ENCODE results near the gene BAZ2A. TPM values are rescaled to one million over a fixed set of nuclear protein-coding genes. Genes with fewer than 3 reads are reported as not detected.
"Not testable (repeated sequence)": the region's sequence is repeated elsewhere in the genome, so short reads cannot be mapped to it uniquely, and the experiment has no call there.

The BAZ2A gene
- total RNA-seq, 4 donors from 2014 or later: 100.0 to 243 (median 129) TPM

GRCh38 chr12:56585098-56585497, 45.0 kb downstream of the BAZ2A start:
- no peak for DNase-seq (ENCODE audit: low spot score in 2 of 2)
- WGBS: 82% methylated on average over 4 of the region's 4 CpGs
- peaks cover 7% of the 10 kb centered on the region for H3K4me1 ChIP-seq
- H3K4me3 ChIP-seq: no peak overlapping the region
- TF ChIP-seq EP300 (IDR thresholded peaks at IDR 0.05): no peak
- TF ChIP-seq POLR2A (IDR thresholded peaks at IDR 0.05): no peak
- no peak for TF ChIP-seq CTCF (IDR thresholded peaks at IDR 0.05)
- no peak for TF ChIP-seq POLR2AphosphoS5 (IDR thresholded peaks at IDR 0.05)
- peaks cover 43% of the 10 kb centered on the region for H3K36me3 ChIP-seq
- no peaks in the 10 kb centered on the region for H3K9me3 ChIP-seq
- no peak overlapping the region for H3K27ac ChIP-seq
- no peaks in the 10 kb centered on the region for H3K27me3 ChIP-seq

DNA sequence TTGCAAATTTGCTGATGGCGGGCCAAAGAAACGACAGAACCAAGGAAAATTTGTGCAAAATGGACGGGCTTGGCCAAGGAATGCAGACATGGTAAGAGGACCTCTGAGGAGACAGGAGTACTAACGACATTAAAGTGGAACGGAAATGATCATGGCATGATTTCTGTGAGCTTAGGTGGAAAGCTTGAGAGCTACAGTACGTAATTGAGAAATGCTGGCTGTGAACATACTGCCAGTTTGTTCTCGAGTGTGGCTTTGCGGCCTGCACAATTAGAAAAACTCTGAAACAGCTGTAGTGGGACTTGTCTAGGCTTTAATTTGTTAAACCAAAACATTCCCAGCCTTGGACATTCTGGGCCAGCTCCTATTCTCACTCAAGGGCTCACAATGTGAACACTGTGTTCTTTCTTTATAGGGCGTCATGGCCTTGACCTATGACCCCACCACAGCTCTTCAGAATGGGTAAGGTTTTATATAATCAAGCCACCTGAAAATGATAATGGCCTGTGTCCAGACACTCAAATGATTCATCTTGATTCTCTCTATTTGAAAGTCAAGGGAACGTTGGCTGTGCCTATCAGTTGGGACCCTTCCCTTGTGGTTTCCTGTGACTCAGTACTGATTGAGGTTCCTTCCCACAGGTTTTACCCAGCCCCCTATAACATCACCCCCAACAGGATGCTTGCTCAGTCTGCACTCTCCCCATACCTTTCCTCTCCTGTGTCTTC, 48.5 kb downstream of the BAZ2A start:
- Histone ChIP-seq H3K27ac (no peak overlapping the region), H3K4me1 (no peaks in the 10 kb centered on the region), H3K36me3 (peaks cover 18% of the 10 kb centered on the region), H3K4me3 (no peak overlapping the region), H3K9me3 (no peaks in the 10 kb centered on the region), H3K27me3 (no peaks in the 10 kb centered on the region)
- DNase-seq (ENCODE audit: low spot score in 2 of 2): no peak
- TF ChIP-seq POLR2A (IDR thresholded peaks at IDR 0.05) (no peak), EP300 (IDR thresholded peaks at IDR 0.05) (no peak), POLR2AphosphoS5 (IDR thresholded peaks at IDR 0.05) (no peak), CTCF (IDR thresholded peaks at IDR 0.05) (no peak)
- WGBS: 87% methylated on average over 10 of the region's 10 CpGs

- Histone ChIP-seq H3K27ac (no peak overlapping the region), H3K27me3 (no peaks in the 10 kb centered on the region), H3K4me3 (no peak overlapping the region), H3K36me3 (peaks cover 27% of the 10 kb centered on the region), H3K9me3 (no peaks in the 10 kb centered on the region), H3K4me1 (no peaks in the 10 kb centered on the region)
- DNase-seq (ENCODE audit: low spot score in 2 of 2): no peak
- TF ChIP-seq POLR2A (IDR thresholded peaks at IDR 0.05) (no peak), CTCF (IDR thresholded peaks at IDR 0.05) (no peak), POLR2AphosphoS5 (IDR thresholded peaks at IDR 0.05) (no peak), EP300 (IDR thresholded peaks at IDR 0.05) (no peak)
- 94% methylated on average over 10 of the region's 10 CpGs for whole genome bisulfite sequencing
Observed at GRCh38 chr12:56578983-56579546, 51.1 kb downstream of the BAZ2A start.

- H3K4me1 ChIP-seq: not testable (repeated sequence)
- WGBS: 95% methylated on average over 7 of the region's 7 CpGs
- peaks cover 27% of the 10 kb centered on the region for H3K36me3 ChIP-seq
Observed at GRCh38 chr12:56577248-56577647, 52.9 kb downstream of the BAZ2A start.

GRCh38 chr12:56574210-56574609, 55.9 kb downstream of the BAZ2A start:
- H3K27ac ChIP-seq: no peak overlapping the region
- no peaks in the 10 kb centered on the region for H3K27me3 ChIP-seq
- H3K4me1 ChIP-seq: peaks cover 11% of the 10 kb centered on the region
- no peak overlapping the region for H3K4me3 ChIP-seq
- H3K36me3 ChIP-seq: peaks cover 22% of the 10 kb centered on the region
- 60% methylated on average over 2 of the region's 2 CpGs for WGBS
- DNase-seq (ENCODE audit: low spot score in 2 of 2): no peak
- no peak for TF ChIP-seq POLR2A (IDR thresholded peaks at IDR 0.05)
- TF ChIP-seq CTCF (IDR thresholded peaks at IDR 0.05): no peak
- TF ChIP-seq EP300 (IDR thresholded peaks at IDR 0.05): no peak
- H3K9me3 ChIP-seq: no peaks in the 10 kb centered on the region

More at GRCh38 chr12:56577248-56577647, 52.9 kb downstream of the BAZ2A start:
- not testable (repeated sequence) for H3K27me3 ChIP-seq; H3K9me3 ChIP-seq; H3K4me3 ChIP-seq; H3K27ac ChIP-seq; DNase-seq (ENCODE audit: low spot score in 2 of 2)
